H9 (cell line): Measurements from ENCODE around the gene BLTP3A. TPM values are rescaled to one million over a fixed set of nuclear protein-coding genes. Genes with fewer than 3 reads are reported as not detected.

Experiments used
- DNase-seq: peaks from one replicate; pipeline ENCODE4 v3.0.0-alpha.2; 2017
- H2AFZ ChIP-seq: one replicate; pipeline ENCODE4 v1.6.1; 2013; ENCODE audit warnings: mild to moderate bottlenecking, low read length, control low read depth, moderate library complexity
- H2AK5ac ChIP-seq: 2 replicates; pipeline ENCODE4 v1.6.1; 2013; ENCODE audit warnings: low read length, control low read depth, mixed read lengths; ENCODE audit not compliant: insufficient read length
- H2BK120ac ChIP-seq: one replicate; pipeline ENCODE4 v1.6.1; 2013; ENCODE audit warnings: low read depth, mild to moderate bottlenecking, low read length, control low read depth, inconsistent platforms; ENCODE audit not compliant: poor library complexity, severe bottlenecking
- H2BK12ac ChIP-seq: 2 replicates; pipeline ENCODE4 v1.6.1; 2013; ENCODE audit warnings: low read length, control low read depth, mixed read lengths, low read depth; ENCODE audit not compliant: insufficient read length
- H2BK15ac ChIP-seq: 2 replicates; pipeline ENCODE4 v1.6.1; 2013; ENCODE audit warnings: low read depth, low read length, control low read depth
- H2BK20ac ChIP-seq: one replicate; pipeline ENCODE4 v1.6.1; 2013; ENCODE audit warnings: low read depth, mild to moderate bottlenecking, low read length, control low read depth, inconsistent platforms; ENCODE audit not compliant: poor library complexity, severe bottlenecking
- H2BK5ac ChIP-seq: 2 replicates; pipeline ENCODE4 v1.6.1; 2013; ENCODE audit warnings: low read length, control low read depth, mixed read lengths; ENCODE audit not compliant: insufficient read length
- H3K14ac ChIP-seq: 2 replicates; pipeline ENCODE4 v1.6.1; 2013; ENCODE audit warnings: low read length, control low read depth; ENCODE audit not compliant: insufficient read depth
- H3K18ac ChIP-seq: 2 replicates; pipeline ENCODE4 v1.6.1; 2013; ENCODE audit warnings: low read depth, mild to moderate bottlenecking, mixed read lengths, low read length, control low read depth; ENCODE audit not compliant: insufficient read length
- H3K23ac ChIP-seq: 2 replicates; pipeline ENCODE4 v1.6.1; 2013; ENCODE audit warnings: low read length, control low read depth, mixed read lengths, low read depth; ENCODE audit not compliant: insufficient read length
- H3K23me2 ChIP-seq: 2 replicates; pipeline ENCODE4 v1.6.1; 2013; ENCODE audit warnings: low read depth, mild to moderate bottlenecking, mixed read lengths, low read length, control low read depth; ENCODE audit not compliant: insufficient read length, poor library complexity, severe bottlenecking
- H3K27ac ChIP-seq: 2 replicates; pipeline ENCODE4 v1.5.1; 2013; ENCODE audit warnings: low read length, control low read depth, mixed read lengths, low read depth; ENCODE audit not compliant: insufficient read length
- H3K27me3 ChIP-seq: 2 replicates; pipeline ENCODE4 v1.6.1; 2013; ENCODE audit warnings: low read length, control low read depth, inconsistent platforms; ENCODE audit not compliant: insufficient read depth
- H3K4ac ChIP-seq: 2 replicates; pipeline ENCODE4 v1.6.1; 2013; ENCODE audit warnings: low read depth, mild to moderate bottlenecking, control low read depth, inconsistent platforms, low read length, moderate library complexity
- H3K4me1 ChIP-seq: 2 replicates; pipeline ENCODE4 v1.6.1; 2013; ENCODE audit warnings: low read length, control low read depth, inconsistent platforms; ENCODE audit not compliant: insufficient read depth
- H3K4me2 ChIP-seq: 2 replicates; pipeline ENCODE4 v1.6.1; 2013; ENCODE audit warnings: low read length, control low read depth, mixed read lengths; ENCODE audit not compliant: insufficient read length, insufficient read depth
- H3K56ac ChIP-seq: 2 replicates; pipeline ENCODE4 v1.6.1; 2013; ENCODE audit warnings: low read depth, mild to moderate bottlenecking, mixed read lengths, low read length, control low read depth; ENCODE audit not compliant: insufficient read length
- H3K79me1 ChIP-seq: 2 replicates; pipeline ENCODE4 v1.6.1; 2013; ENCODE audit warnings: low read depth, mild to moderate bottlenecking, moderate library complexity, low read length, control low read depth, inconsistent platforms; ENCODE audit not compliant: insufficient read depth, poor library complexity, severe bottlenecking
- H3K79me2 ChIP-seq: 2 replicates; pipeline ENCODE4 v1.6.1; 2013; ENCODE audit warnings: low read length, control low read depth, inconsistent platforms; ENCODE audit not compliant: insufficient read depth
- H3K9ac ChIP-seq: 2 replicates; pipeline ENCODE4 v1.6.1; 2013; ENCODE audit warnings: low read length, control low read depth, mixed read lengths; ENCODE audit not compliant: insufficient read length; ENCODE audit errors: extremely low read depth
- H3K9me3 ChIP-seq: one replicate; pipeline ENCODE4 v1.6.1; 2013; ENCODE audit warnings: low read depth, low read length, inconsistent platforms; ENCODE audit not compliant: control insufficient read depth
- H3T11ph ChIP-seq: one replicate; pipeline ENCODE4 v1.6.1; 2013; ENCODE audit warnings: mild to moderate bottlenecking, low read length, control low read depth, inconsistent platforms
- H4K20me1 ChIP-seq: one replicate; pipeline ENCODE4 v1.6.1; 2013; ENCODE audit not compliant: control insufficient read depth, insufficient read length, insufficient read depth
- H4K5ac ChIP-seq: 2 replicates; pipeline ENCODE4 v1.6.1; 2013; ENCODE audit warnings: low read depth, mild to moderate bottlenecking, mixed read lengths, low read length, control low read depth; ENCODE audit not compliant: insufficient read length
- H4K8ac ChIP-seq: replicated peaks from 2 replicates; pipeline ENCODE4 v1.6.1; 2013; ENCODE audit warnings: low read length, control low read depth, mixed read lengths, low read depth; ENCODE audit not compliant: insufficient read length
- H4K91ac ChIP-seq: 2 replicates; pipeline ENCODE4 v1.6.1; 2013; ENCODE audit warnings: low read depth, mild to moderate bottlenecking, moderate library complexity, mixed read lengths, low read length, control low read depth; ENCODE audit not compliant: insufficient read length
- H3K27ac Mint-ChIP-seq, 3 experiments: 2 replicates in 2 of 3; 3 replicates in 1 of 3; pipeline ENCODE4 v1.8.0; 2020 to 2021; ENCODE audit warnings: mixed read lengths in 3 of 3, mild to moderate bottlenecking in 1 of 3, moderate library complexity in 1 of 3
- H3K27me3 Mint-ChIP-seq: 2 replicates; pipeline ENCODE4 v1.8.0; 2021; ENCODE audit warnings: low read depth, mild to moderate bottlenecking, moderate library complexity, mixed read lengths
- H3K36me3 Mint-ChIP-seq, 3 experiments: 2 replicates in 2 of 3; 3 replicates in 1 of 3; pipeline ENCODE4 v1.8.0; 2020 to 2021; ENCODE audit warnings: low read depth in 3 of 3, mixed read lengths in 3 of 3; ENCODE audit not compliant: insufficient read depth in 1 of 3
- H3K4me1 Mint-ChIP-seq, 2 experiments: 2 replicates each; pipeline ENCODE4 v1.8.0; 2020; ENCODE audit warnings: mixed read lengths in 2 of 2
- H3K4me3 Mint-ChIP-seq, 2 experiments: 2 replicates in 1 of 2; 3 replicates in 1 of 2; pipeline ENCODE4 v1.8.0; 2020 to 2021; ENCODE audit warnings: mild to moderate bottlenecking in 2 of 2, mixed read lengths in 2 of 2, moderate library complexity in 1 of 2
- H3K9me3 Mint-ChIP-seq, 2 experiments: 2 replicates in 1 of 2; 3 replicates in 1 of 2; pipeline ENCODE4 v1.8.0; 2020; ENCODE audit warnings: mild to moderate bottlenecking in 2 of 2, mixed read lengths in 2 of 2, moderate library complexity in 1 of 2
- CTCF ChIP-seq: fragments of 200-600 bp; sonication (generic); conservative IDR thresholded peaks from 3 replicates; pipeline ENCODE4 v1.8.0; 2021; ENCODE audit warnings: antibody characterized with exemption, mild to moderate bottlenecking
- total RNA-seq: library from RNA; stranded (reverse); gene quantifications from 2 replicates; pipeline ENCODE4 v1.2.1, GENCODE V29; 2021

The BLTP3A gene
- total RNA-seq, 1 experiment from 2014 or later, result 17.8 TPM

GRCh38 chr6:34837528-34837927 is 45.6 kb downstream of the BLTP3A start:
- DNase-seq, result no peak
- H3K27me3 Mint-ChIP-seq, result no peaks in the 10 kb centered on the region

More at GRCh38 chr6:34837528-34837927, 45.6 kb downstream of the BLTP3A start:
- no peak overlapping the region for H3K14ac ChIP-seq
- no peak for TF ChIP-seq CTCF
- no peak overlapping the region for H3K18ac ChIP-seq
- H2AK5ac ChIP-seq, result no peak overlapping the region
- H3K56ac ChIP-seq, result no peak overlapping the region
- no peak overlapping the region for H2BK15ac ChIP-seq
- no peaks in the 10 kb centered on the region for H3K23me2 ChIP-seq
- Mint-ChIP-seq H3K4me3 (no peak overlapping the region), H3K36me3 (peaks cover 8 to 52% (median 46%) of the 10 kb centered on the region in 3 experiments), H3K27ac (no peak overlapping the region; a peak in 1 of 7 replicates), H3K4me1 (no peaks in the 10 kb centered on the region), H3K9me3 (no peaks in the 10 kb centered on the region)
- no peak overlapping the region for H3K27ac ChIP-seq
- no peak overlapping the region for H2BK12ac ChIP-seq
- no peaks in the 10 kb centered on the region for H3K79me1 ChIP-seq
- H3K23ac ChIP-seq, result no peak overlapping the region
- no peak overlapping the region for H3K9ac ChIP-seq
- no peaks in the 10 kb centered on the region for H3K79me2 ChIP-seq
- no peak overlapping the region for H2AFZ ChIP-seq
- H2BK120ac ChIP-seq, result no peak overlapping the region
- H3K9me3 ChIP-seq, result no peaks in the 10 kb centered on the region
- H3K27me3 ChIP-seq, result no peaks in the 10 kb centered on the region
- no peaks in the 10 kb centered on the region for H3K4me1 ChIP-seq
- no peaks in the 10 kb centered on the region for H4K20me1 ChIP-seq
- H3T11ph ChIP-seq, result no peak overlapping the region
- no peak overlapping the region for H4K5ac ChIP-seq
- H2BK20ac ChIP-seq, result no peak overlapping the region
- H4K91ac ChIP-seq, result no peak overlapping the region
- no peak overlapping the region for H3K4ac ChIP-seq
- no peak overlapping the region for H2BK5ac ChIP-seq
- H4K8ac ChIP-seq, result no peak overlapping the region
- H3K4me2 ChIP-seq, result no peak overlapping the region
